ENCODE results near the gene SERP2.

- no peak for TF ChIP-seq POLR2AphosphoS5 (IDR thresholded peaks at IDR 0.05)
- no peak for TF ChIP-seq CTCF (IDR thresholded peaks at IDR 0.05)
- TF ChIP-seq POLR2A (IDR thresholded peaks at IDR 0.05): no peak
- TF ChIP-seq EP300 (IDR thresholded peaks at IDR 0.05): no peak
Observed at GRCh38 chr13:44354884-44355283, 18.7 kb upstream of the SERP2 start.
